GM19099 (cell line): ENCODE measurements around the gene PPT2.

Experiments
- POLR2A ChIP-seq: IDR thresholded peaks from 3 replicates; pipeline ENCODE4 v1.6.1; 2011; ENCODE audit warnings: low read depth; ENCODE audit not compliant: insufficient read length; ENCODE audit errors: extremely low read depth

Gene PPT2

GRCh38 chr6:32156891-32157290 is 3.0 kb downstream of the PPT2 start:
- TF ChIP-seq POLR2A: no peak

GRCh38 chr6:32158052-32158451 is 4.1 kb downstream of the PPT2 start:
- no peak for TF ChIP-seq POLR2A

- TF ChIP-seq POLR2A: no peak
These were observed 9.8 kb downstream of the PPT2 start for GRCh38 chr6:32163559-32164258.

- TF ChIP-seq POLR2A: no peak
These were observed 10.4 kb downstream of the PPT2 start, which contains the start of gene EGFL8 for GRCh38 chr6:32164295-32164694. TSS of gene EGFL8 (plus strand) at chr6:32164595. CDS start at chr6:32166166, 1,571 bp downstream.

- no peak for TF ChIP-seq POLR2A
These were observed 12.6 kb downstream of the PPT2 start for GRCh38 chr6:32166411-32167061.

- TF ChIP-seq POLR2A: no peak
These were observed 13.3 kb downstream of the PPT2 start for GRCh38 chr6:32167154-32167760.

GRCh38 chr6:32167761-32168262 is 13.9 kb downstream of the PPT2 start:
- no peak for TF ChIP-seq POLR2A

GRCh38 chr6:32168350-32168749 is 14.4 kb downstream of the PPT2 start:
- no peak for TF ChIP-seq POLR2A

GRCh38 chr6:32168807-32169591 is 15.1 kb downstream of the PPT2 start:
- TF ChIP-seq POLR2A: no peak

- TF ChIP-seq POLR2A: no peak
These were observed 16.4 kb downstream of the PPT2 start for GRCh38 chr6:32170294-32170693.

GRCh38 chr6:32171234-32171633 is 17.3 kb downstream of the PPT2 start:
- TF ChIP-seq POLR2A: no peak

GRCh38 chr6:32173051-32173727 is 19.2 kb downstream of the PPT2 start:
- no peak for TF ChIP-seq POLR2A

GRCh38 chr6:32174416-32174815 is 20.5 kb downstream of the PPT2 start:
- TF ChIP-seq POLR2A: no peak

GRCh38 chr6:32175322-32175710 is 21.4 kb downstream of the PPT2 start:
- no peak for TF ChIP-seq POLR2A

GRCh38 chr6:32175711-32176475 is 22.0 kb downstream of the PPT2 start, which contains the start of gene AGPAT1:
TSS of gene AGPAT1 (minus strand) at chr6:32176084. CDS start at chr6:32171496, 4,588 bp downstream.
- peak; percentile 68 for TF ChIP-seq POLR2A
